ENCODE results near the gene PTPRE.

DNA sequence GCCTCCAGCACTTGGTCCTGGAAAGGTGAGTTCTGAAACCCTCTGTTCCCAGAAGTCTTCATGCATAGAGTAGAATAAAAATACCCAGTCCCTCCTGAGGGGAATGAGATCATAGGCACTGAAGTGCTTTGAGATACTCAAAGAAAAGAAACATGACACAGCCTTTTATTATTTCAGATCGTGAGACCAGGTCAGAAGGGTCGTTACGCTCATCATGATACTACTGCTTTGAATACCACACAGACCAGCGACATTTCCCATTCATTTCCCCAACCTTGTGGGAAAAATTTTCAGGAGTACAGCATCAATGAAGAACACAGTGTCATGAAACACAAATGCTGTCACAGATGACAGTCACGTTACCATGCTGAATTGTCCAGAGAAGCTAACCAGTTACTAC is 29.2 kb upstream of the PTPRE start:
- TF ChIP-seq EP300 (IDR thresholded peaks at IDR 0.05; ENCODE audit: borderline replicate concordance in 1 of 2, low read depth in 1 of 2, low read length in 1 of 2) (no peak), EZH2phosphoT487 (IDR thresholded peaks at IDR 0.05; ENCODE audit: borderline replicate concordance, low read depth) (no peak), GABPA (IDR thresholded peaks at IDR 0.05; ENCODE audit: low read depth) (no peak), TEAD4 (IDR thresholded peaks at IDR 0.05; ENCODE audit: borderline replicate concordance, insufficient read depth) (no peak)
- TF ChIP-seq, protein P1, sequence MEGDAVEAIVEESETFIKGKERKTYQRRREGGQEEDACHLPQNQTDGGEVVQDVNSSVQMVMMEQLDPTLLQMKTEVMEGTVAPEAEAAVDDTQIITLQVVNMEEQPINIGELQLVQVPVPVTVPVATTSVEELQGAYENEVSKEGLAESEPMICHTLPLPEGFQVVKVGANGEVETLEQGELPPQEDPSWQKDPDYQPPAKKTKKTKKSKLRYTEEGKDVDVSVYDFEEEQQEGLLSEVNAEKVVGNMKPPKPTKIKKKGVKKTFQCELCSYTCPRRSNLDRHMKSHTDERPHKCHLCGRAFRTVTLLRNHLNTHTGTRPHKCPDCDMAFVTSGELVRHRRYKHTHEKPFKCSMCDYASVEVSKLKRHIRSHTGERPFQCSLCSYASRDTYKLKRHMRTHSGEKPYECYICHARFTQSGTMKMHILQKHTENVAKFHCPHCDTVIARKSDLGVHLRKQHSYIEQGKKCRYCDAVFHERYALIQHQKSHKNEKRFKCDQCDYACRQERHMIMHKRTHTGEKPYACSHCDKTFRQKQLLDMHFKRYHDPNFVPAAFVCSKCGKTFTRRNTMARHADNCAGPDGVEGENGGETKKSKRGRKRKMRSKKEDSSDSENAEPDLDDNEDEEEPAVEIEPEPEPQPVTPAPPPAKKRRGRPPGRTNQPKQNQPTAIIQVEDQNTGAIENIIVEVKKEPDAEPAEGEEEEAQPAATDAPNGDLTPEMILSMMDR (IDR thresholded peaks at IDR 0.05) = no peak
- TF ChIP-seq, protein P2, sequence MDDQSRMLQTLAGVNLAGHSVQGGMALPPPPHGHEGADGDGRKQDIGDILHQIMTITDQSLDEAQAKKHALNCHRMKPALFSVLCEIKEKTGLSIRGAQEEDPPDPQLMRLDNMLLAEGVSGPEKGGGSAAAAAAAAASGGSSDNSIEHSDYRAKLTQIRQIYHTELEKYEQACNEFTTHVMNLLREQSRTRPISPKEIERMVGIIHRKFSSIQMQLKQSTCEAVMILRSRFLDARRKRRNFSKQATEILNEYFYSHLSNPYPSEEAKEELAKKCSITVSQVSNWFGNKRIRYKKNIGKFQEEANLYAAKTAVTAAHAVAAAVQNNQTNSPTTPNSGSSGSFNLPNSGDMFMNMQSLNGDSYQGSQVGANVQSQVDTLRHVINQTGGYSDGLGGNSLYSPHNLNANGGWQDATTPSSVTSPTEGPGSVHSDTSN (IDR thresholded peaks at IDR 0.05) = no peak
